Retina (tissue), 1 donor: ENCODE data around the gene STX4.

Experiments
- DNase-seq: peaks from one replicate; pipeline ENCODE4 v3.0.0-alpha.2; 2016

The STX4 gene

GRCh38 chr16:31071861-31072260, 38.5 kb downstream of the STX4 start:
- DNase-seq: no peak

GRCh38 chr16:31072540-31073141, 39.3 kb downstream of the STX4 start:
- DNase-seq: no peak

- DNase-seq: peak; percentile 98
Observed at GRCh38 chr16:31073142-31073969, 40.0 kb downstream of the STX4 start.

DNA sequence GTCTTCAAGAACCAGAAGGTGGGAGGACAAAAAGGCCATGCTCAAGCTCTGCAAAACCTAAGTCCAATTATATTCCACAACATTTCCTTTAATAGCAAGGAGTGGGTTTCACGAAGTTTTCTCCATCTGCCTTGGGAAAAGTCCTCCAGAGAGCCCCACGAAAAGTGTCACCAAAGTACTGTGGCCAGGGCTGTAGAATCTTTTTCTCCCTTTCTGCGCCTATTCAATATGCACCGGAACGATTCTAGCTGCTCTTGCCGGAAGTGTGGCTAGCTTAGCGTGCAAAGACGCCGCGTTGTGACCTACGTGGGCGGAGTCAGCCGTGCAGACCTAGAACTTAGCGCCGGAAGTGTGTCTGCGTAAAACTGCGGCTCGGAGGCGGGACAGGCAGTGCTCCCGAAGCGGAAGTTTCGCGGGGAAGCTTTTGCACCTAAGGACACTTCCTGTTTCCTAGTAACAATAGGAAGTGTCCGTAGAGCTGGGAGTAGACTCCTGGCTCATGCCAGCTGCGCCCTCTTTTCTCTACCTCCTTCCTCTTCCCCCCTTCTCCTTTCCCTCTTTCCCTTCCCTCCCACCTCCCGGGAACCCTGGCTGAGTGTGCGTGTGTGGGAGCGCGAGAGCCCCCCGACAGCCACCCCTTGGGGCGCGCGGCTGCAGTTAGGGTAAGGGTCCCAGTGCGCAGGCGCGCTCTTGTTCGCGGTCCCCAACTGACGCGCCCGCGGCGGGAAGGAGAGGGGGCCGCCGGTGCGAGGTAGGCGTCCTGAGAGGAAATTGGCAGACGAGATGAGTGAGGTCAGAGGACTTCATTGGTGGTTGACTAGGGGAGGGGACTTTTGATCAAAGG, 40.8 kb downstream of the STX4 start, which contains the start of the genes ZNF646 and ZNF668:
TSS of gene ZNF646 (plus strand) at position 453 of the 844 bp plus-strand sequence. CDS start 1,903 bp downstream, outside the sequence.
TSS of gene ZNF668 (minus strand) at position 271 of the 844 bp plus-strand sequence. CDS start 9,781 bp downstream, outside the sequence.
- DNase-seq: peak; percentile 98

DNA sequence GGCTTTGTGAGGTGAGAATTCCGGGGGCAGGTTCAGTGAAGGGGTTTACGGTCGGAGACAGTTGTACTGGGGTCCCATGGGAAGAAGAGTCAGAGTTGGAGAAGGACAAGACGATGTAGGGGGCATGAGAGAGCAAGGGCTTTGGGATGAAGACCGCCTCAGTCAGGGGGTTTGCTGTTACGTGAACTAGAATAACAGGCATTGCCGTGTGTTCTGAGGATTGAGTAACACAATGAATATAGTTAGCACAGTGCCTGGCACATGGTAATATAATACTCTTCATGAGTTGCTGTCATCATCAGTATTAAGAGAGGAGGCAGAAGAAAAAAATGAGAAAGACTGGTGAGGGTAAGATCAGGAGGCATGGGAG, 41.4 kb downstream of the STX4 start:
- no peak for DNase-seq

DNA sequence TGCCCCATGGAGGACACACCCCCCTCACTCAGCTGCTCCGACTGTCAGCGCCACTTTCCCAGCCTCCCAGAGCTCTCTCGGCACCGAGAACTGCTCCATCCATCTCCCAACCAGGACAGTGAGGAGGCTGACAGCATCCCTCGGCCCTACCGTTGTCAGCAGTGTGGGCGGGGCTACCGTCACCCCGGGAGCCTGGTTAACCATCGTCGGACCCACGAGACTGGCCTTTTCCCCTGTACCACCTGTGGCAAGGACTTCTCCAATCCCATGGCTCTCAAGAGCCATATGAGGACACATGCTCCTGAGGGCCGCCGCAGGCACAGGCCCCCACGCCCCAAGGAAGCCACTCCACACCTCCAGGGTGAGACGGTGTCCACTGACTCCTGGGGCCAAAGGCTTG, 43.0 kb downstream of the STX4 start:
- DNase-seq: no peak

DNA sequence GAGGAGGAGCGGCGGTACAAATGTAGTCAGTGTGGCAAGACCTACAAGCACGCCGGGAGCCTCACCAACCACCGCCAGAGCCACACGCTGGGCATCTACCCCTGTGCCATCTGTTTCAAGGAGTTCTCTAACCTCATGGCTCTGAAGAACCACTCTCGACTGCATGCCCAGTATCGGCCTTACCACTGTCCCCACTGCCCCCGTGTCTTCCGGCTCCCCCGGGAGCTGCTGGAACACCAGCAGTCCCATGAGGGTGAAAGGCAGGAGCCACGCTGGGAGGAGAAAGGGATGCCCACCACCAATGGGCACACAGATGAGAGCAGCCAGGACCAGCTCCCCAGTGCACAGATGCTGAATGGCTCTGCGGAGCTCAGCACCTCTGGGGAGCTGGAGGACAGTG, 43.7 kb downstream of the STX4 start:
- no peak for DNase-seq

DNA sequence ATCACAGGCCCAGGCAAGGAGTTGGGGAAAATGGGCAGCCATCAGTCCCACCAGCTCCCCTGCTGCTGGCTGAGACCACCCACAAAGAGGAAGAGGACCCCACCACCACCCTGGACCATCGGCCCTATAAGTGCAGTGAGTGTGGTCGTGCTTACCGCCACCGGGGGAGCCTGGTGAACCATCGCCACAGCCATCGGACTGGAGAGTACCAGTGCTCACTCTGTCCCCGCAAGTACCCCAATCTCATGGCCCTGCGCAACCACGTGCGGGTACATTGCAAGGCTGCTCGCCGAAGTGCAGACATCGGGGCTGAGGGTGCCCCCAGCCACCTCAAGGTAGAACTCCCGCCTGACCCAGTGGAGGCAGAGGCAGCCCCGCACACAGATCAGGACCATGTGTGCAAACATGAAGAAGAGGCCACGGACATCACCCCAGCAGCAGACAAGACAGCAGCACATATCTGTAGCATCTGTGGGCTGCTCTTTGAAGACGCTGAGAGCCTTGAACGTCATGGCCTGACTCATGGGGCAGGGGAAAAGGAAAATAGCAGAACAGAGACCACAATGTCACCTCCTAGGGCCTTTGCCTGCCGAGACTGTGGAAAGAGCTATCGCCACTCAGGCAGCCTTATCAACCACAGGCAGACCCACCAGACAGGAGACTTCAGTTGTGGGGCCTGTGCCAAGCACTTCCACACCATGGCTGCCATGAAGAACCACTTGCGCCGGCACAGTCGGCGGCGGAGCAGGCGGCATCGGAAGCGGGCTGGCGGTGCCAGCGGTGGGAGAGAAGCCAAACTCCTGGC, 44.4 kb downstream of the STX4 start:
- no peak for DNase-seq

DNA sequence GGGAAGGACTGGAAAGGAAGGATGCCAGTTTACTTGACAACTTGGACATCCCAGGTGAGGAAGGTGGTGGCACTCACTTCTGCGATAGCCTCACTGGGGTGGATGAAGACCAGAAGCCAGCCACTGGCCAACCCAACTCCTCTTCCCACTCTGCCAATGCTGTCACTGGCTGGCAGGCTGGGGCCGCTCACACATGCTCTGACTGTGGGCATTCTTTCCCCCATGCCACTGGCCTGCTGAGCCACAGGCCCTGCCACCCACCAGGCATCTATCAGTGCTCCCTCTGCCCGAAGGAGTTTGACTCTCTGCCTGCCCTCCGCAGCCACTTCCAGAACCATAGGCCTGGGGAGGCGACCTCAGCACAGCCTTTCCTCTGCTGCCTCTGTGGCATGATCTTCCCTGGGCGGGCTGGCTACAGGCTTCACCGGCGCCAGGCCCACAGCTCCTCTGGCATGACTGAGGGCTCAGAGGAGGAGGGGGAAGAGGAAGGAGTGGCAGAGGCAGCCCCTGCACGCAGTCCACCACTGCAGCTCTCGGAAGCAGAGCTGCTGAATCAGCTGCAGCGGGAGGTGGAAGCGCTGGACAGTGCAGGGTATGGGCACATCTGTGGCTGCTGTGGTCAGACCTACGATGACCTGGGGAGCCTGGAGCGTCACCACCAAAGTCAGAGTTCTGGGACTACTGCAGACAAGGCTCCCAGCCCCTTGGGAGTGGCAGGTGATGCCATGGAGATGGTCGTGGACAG, 45.4 kb downstream of the STX4 start:
- DNase-seq: no peak

- no peak for DNase-seq
Observed at GRCh38 chr16:31079342-31079944, 46.1 kb downstream of the STX4 start.

- no peak for DNase-seq
Observed at GRCh38 chr16:31080035-31080629, 46.8 kb downstream of the STX4 start.

DNA sequence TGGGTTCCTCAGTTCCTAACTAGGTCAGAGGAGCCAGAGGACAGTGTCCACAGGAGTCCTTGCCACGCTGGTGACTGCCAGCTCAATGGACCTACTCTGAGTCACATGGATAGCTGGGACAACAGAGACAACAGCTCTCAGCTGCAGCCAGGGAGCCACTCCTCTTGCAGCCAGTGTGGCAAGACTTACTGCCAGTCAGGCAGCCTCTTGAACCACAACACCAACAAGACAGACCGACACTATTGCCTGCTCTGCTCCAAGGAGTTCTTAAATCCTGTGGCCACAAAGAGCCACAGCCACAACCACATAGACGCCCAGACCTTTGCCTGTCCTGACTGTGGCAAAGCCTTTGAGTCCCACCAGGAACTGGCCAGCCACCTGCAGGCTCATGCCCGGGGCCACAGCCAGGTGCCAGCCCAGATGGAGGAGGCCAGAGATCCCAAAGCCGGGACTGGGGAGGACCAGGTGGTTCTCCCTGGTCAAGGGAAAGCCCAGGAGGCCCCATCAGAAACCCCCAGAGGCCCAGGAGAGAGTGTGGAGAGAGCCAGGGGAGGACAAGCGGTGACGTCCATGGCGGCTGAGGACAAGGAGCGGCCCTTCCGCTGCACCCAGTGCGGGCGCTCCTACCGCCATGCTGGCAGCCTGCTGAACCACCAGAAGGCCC, 47.5 kb downstream of the STX4 start:
- DNase-seq: no peak

- DNase-seq: no peak
Observed at GRCh38 chr16:31081428-31082351, 48.3 kb downstream of the STX4 start.

DNA sequence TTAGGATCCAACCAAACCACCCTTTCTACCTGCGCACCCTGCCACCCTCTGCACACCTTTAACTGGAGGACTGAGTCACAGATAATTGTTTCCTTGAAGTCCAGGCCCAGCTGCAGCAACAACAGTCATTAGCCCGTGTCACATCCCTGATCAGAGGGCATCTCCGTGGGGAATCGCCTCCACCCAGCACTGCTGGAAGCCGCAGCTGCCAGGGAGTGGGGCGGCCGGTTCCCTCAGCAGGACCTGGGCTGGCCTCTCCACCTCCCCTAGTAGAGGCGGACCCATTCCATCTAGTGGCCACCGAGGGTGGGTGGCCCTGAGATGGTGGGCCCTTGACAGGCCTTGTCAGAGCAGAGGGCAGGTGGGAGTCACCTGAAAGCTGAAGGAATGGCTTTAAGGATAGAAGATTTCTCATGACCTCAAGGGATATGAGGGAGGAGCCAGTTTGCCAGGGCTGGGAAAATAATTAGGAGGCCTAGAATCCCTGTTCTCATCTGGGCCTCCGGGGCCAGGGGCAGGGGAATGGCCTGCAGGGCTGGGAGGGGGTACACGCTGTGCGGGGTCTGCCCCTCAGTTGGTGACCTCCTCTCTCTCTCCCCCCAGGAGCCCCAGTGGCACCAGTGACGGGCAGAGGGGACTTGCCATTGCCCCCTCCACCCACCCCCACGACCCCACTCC, 49.1 kb downstream of the STX4 start:
- no peak for DNase-seq

DNA sequence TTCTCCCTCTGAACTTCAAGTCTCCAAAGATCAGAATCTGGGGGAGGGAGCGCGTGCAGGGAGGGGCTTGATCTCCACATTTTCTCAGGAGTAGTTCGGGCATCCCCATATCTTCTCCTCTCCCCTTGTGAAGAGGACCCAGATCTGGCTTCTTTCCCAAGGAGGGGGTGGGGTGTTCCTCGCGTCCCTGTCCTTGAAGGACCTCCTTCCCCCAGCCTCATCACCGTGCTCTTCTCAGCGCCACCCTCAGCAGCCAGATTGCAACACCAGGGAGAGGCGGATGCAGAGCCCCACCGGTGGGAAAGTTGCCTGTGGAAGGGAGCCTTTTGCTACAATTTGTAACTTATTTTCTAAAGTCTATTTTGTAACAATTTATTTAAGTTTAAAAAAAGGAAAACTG, 49.7 kb downstream of the STX4 start:
- no peak for DNase-seq

DNA sequence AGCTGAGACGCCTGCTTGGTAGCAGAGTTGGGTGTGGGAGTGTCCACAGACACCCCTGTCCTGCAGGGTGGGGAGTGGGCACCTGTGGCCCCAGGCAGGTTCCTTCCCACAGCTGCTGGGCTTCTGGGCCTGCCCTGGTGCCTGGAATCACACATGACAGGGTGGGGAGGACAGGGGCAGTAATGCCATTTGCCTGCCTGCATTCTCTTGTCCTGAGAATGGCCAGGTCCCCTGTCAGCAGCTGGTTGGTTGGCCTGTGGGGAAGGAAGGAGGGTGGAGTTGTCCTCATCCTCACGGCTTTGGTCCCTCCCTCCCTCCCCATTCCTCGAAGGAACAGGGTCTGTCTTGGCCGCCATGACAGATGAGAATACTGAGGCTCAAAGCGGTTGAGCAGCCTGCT, 50.2 kb downstream of the STX4 start:
- no peak for DNase-seq

DNA sequence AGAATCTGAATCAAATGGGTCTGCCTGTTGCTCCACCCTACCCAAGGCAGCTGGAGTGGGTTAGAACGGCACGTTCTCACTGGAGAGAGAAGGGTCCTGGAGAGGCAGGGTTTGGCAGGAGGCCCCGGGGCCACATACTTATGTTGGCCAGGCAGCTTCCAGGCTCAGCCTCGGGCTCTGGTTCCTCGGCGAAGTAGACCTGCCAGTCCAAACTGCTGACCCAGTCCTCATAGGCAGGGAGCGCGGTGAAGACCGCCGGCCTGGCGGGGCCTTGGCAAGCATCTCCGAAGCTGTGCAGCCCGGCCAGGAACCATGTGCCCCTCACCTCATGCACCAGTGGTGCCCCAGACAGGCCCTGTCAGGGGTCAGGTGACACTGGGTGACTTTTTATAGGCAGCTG, 50.6 kb downstream of the STX4 start:
- DNase-seq: no peak

DNA sequence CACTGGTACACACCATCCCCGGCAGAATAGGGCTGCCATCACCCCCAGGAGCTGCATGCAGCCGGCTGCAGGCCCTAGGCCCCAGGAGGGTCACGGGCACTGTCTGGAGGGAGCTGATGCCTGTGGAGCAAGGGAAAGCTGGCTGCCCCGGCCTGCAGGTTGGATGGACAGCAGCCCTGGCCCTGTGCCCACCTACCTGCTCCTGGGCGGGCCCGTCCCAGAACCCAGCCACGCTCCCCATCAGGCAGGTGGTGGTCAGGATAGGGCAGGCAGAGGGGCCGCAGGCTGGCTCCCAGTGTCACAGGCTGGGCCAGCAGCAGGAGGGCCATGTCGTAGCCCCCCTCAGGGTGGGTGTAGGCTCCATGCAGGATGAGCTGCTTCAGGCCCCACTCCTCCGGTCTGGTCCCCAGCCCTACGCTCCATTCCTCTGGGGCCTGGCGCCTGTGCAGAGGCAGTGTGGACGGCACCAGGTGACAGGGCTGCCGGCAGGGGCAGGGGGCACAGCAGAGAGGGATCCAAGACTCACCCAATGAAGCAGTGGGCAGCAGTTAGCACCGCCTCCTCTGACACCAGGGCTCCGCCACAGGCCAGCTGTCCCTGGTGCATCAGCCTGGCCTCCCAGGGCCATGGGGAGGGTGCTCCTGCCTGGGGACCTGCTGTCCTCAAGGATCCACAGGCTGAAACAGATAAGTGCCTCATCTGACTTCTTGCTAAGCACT, 51.4 kb downstream of the STX4 start:
- DNase-seq: no peak
